Amygdala (tissue), 56 donors: ENCODE measurements around the gene CHRNB4.
A peak's percentile ranks its signal among the peaks of the same experiment; 100 is the strongest.

Experiments used
- DNase-seq, 56 donors: peaks; one replicate each; lab custom pipeline; 2025; lab: John Stamatoyannopoulos, UW

CHRNB4 gene

DNA sequence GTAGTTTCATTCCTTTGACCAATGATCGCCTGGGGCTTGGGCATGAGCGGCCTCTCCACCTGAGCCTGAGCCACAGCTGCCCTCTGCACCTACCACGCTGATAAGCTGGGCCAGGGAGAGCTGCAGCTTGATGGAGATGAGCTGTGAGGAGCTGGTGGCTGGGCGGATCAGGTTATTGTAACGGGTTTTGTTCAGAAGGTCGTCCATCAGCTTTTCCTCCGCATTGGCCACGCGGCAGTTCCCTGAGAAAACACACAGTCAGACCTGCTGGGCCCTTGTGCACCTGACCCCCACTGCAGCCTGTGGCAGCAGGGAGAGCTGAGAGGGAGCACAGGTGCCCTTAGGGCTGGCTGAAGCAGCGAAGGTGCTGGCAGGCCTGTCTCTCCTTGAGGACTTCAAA, 5.7 kb downstream of the CHRNB4 start:
- DNase-seq: no peak

DNA sequence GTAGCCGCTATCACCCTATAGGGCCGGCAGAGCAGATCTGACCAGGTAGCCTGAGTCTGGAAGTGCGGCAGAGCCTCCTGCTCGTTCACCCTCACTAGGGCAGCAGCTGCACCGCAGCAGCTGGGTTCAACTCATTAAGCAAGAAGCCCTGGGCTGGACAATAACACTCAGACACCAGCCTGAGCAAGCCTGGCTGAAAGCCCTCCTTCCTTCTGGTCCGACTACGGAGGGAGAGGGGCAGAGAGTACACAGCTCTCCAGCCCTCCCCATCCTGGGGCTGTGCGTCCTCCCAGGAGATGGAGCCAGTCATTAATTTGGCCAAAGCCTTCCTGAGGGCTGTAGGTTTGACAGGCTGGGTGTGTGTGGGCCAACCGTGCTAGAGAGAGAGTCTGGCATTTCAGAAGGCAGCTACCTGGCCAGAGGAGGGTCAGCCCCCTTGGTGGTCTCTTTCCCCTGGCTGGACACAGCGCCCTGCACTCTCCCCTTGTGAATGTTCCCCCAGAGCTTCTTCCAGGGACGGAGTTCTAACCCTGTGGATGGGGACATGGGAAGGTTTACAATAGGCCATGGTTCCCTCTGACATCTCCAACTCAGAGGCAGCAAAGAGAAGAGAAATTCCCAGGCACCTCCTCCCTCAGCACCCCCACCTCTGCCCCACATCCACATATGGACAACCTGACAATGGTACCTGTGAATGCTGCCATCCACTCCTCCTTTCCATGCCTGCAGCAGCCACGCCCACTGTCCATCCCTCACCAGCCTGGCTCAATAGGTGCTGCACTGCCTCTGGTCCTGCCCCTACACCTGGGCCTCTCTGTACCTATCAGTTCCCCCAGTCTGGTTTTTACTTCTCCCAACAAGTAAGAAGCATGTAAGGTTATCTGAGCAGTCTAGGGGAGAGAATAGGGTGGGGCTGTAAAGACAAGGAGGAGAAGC, 6.5 kb downstream of the CHRNB4 start:
- DNase-seq: no peak

DNA sequence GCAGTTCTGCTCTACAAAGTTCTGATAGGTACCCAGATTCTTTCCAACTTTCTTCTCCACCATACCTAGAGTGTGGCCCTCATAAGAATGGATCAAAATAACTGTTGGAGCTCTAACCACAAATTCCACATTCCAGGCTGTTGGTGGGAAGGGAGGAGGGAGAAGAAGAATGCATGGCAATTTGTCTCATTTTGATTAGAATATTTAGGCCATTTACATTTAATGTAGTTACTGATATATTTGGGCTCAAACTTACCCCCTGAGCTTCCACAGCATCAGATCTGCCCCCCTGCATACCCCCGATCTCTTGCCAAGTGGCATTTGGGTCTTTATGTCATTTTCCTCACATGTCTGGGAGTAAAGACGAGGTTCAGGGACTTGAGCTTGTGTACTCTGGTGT, 7.7 kb downstream of the CHRNB4 start:
- DNase-seq: no peak

- DNase-seq: no peak
Measured at GRCh38 chr15:78630886-78631633, 9.9 kb downstream of the CHRNB4 start.

GRCh38 chr15:78629716-78630065, 11.3 kb downstream of the CHRNB4 start:
- DNase-seq: no peak

DNA sequence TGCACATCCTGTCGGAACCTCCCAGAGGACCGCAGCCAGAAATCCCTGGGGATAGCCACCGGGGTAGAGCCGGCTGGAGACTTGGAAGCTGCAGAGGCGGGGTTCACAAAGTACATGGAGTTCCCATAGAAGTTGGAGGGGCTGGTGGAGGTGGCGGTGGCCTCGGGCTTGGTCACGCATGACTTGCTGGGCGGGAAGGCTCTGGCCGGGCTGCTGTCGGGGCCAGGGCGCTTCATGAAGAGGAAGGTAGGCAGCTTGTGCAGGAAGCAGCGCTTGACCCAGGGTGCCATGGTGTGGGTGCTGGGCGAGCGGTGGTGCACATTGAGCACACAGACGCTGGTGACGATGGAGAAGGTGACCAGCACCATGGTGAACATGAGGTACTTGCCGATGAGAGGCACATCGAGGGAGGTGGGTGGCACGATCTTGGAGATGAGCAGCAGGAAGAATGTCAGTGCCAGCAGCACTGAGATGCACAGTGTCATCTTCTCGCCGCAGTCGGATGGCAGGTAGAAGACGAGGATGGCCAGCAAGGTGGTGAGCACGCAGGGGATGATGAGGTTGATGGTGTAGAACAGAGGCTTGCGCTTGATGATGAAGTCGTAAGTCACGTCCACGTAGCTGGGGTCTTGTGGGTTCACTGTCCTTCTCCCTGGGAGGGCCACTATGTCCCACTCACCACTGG, 11.8 kb downstream of the CHRNB4 start:
- no peak for DNase-seq

- no peak for DNase-seq
Measured at GRCh38 chr15:78628227-78628626, 12.8 kb downstream of the CHRNB4 start.

DNA sequence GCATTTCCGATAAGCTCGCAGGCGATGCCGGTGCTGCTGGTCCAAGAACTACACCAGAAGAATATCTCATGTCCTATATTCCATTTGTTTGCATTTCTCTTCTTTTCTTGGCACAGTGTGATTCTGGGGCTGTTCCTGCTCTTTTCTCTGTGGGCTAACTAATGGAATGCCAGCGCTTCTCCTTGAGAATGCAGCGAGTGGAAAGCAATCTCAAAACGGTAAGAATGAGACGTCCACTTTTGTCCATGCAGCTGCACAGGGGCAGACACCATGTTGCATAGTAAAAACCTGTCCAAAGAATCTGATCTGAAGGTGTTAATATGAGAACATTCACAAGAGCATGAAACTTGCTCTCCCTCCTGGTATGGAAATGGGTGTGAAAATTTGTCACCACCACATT, 13.7 kb downstream of the CHRNB4 start:
- DNase-seq: no peak

DNA sequence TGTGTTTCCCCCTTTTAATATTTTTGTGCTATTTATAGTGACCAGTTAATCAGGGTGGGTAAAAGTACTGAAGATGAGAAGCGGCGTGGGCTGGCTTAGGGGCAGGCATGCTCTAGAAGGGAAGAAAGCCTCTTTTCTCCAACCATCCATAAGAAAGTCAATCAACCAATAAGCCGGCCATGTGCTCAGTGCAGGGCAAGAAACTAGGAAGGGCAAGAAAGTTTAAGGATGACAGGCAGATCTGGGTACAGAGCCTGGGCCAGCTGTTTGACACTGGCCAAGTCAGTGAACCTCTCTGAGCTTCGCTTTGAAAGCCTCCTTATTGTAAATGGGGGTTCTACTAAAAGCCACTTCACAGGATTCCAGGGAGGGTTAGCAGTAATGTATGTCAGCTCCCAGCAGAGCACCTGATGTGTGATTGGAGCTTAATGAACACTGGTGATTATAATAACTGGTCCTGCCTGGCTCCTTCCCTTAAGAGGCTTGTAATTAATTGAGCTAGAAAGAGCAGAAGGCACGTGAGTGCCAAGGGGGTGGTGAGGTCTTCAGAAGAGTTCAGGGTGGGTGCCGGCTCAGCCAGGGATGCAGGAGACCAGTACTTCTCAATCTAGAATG, 14.5 kb downstream of the CHRNB4 start:
- DNase-seq: no peak

GRCh38 chr15:78625606-78626280, 15.3 kb downstream of the CHRNB4 start:
- no peak for DNase-seq

- DNase-seq: no peak
Measured at GRCh38 chr15:78624651-78625590, 16.1 kb downstream of the CHRNB4 start.

DNA sequence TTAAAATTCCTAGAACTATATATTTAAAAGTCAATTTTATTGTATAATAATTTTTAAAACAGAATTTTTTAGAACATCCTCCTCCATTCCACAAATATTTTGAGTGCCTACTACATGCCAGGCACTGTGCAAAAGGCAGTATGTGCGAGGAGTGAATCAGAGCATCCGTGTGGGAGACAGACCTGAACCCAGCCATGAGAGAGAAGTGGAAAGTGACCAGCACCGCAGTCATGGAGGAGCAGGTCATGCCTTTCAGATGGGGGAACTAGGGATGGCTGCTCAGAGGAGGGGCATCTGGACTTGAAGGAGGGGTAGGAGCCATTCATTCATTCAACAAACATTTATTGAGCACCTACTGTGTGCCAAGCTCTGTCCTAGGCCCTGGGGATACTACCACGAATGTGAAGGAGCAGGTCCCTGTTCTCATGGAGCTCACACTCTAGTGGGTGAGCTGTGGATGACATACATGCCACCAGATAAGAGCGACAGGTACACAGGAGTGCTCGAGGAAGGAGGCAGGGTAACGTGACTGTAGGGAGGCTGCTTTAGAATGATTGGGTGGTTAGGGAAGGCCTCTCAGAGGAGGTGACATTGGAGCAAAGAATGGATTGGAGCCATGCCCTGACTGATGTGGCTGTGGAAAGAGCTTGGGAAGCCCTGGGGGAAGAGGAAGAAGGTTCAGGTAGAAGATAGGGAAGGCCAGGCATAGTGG, 17.1 kb downstream of the CHRNB4 start:
- no peak for DNase-seq

DNA sequence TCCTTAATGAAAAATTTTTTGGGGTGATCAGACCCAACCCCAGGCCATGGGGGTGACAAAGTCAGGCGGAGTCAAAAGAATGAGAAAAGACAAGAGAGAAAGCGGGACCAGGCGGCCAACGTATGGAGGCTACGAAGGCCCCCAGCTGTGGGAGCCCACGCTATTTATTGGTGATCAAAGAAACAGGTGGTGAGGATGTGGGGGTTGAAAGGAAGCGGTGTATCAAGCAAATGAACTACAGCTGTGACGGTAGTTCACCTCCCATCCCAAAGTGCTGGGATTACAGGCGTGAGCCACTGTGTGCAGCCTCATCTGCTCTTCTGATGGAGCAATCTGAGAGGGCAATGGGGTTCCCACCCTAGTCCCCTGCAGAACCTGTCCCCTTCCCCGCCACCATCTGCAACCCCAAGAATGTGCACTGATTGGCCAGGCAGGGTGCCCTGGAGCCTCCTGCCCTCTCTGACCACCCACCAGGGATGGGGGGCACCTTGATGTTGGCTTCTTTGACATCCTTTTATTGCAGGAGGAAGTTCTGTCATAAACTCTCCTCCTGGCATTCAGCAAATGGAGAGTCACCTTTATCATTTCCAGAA, 19.1 kb downstream of the CHRNB4 start:
- DNase-seq: no peak

- no peak for DNase-seq
Measured at GRCh38 chr15:78620527-78621421, 20.2 kb downstream of the CHRNB4 start, which contains the start of gene CHRNA3. Gene CHRNA3, minus strand, starts transcription at chr15:78620996. Its CDS starts 202 bp downstream, at chr15:78620794.

- DNase-seq: peak in 1 of 56 donors; percentile 35
Measured at GRCh38 chr15:78620021-78620526, 20.9 kb downstream of the CHRNB4 start.
